ENCODE results near the gene CBX6. TPM values are rescaled to one million over a fixed set of nuclear protein-coding genes. Genes with fewer than 3 reads are reported as not detected.

Gene CBX6
- 101 to 104 TPM (median 102 TPM) in 3 replicates for total RNA-seq

- Mint-ChIP-seq H3K27ac (peak within 1 kb of the TSS; percentile 95), H3K9me3 (no peaks in the 10 kb centered on the region), H3K36me3 (no peaks in the 10 kb centered on the region), H3K4me3 (peak within 1 kb of the TSS; percentile 93), H3K4me1 (peaks cover 33% of the 10 kb centered on the region), H3K27me3 (ENCODE audit: low read depth) (peaks cover 15% of the 10 kb centered on the region)
- TF ChIP-seq, protein P1, sequence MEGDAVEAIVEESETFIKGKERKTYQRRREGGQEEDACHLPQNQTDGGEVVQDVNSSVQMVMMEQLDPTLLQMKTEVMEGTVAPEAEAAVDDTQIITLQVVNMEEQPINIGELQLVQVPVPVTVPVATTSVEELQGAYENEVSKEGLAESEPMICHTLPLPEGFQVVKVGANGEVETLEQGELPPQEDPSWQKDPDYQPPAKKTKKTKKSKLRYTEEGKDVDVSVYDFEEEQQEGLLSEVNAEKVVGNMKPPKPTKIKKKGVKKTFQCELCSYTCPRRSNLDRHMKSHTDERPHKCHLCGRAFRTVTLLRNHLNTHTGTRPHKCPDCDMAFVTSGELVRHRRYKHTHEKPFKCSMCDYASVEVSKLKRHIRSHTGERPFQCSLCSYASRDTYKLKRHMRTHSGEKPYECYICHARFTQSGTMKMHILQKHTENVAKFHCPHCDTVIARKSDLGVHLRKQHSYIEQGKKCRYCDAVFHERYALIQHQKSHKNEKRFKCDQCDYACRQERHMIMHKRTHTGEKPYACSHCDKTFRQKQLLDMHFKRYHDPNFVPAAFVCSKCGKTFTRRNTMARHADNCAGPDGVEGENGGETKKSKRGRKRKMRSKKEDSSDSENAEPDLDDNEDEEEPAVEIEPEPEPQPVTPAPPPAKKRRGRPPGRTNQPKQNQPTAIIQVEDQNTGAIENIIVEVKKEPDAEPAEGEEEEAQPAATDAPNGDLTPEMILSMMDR (IDR thresholded peaks at IDR 0.05; ENCODE audit: unreplicated experiment), result no peak
- peak; percentile 97 to 99 for DNase-seq (ENCODE audit: low spot score in 2 of 2, unreplicated experiment in 2 of 2)
Measured at GRCh38 chr22:38872172-38872830, at the start of gene CBX6. TSS of gene CBX6 (minus strand) at chr22:38872216. CDS start at chr22:38872190, 26 bp downstream.

DNA sequence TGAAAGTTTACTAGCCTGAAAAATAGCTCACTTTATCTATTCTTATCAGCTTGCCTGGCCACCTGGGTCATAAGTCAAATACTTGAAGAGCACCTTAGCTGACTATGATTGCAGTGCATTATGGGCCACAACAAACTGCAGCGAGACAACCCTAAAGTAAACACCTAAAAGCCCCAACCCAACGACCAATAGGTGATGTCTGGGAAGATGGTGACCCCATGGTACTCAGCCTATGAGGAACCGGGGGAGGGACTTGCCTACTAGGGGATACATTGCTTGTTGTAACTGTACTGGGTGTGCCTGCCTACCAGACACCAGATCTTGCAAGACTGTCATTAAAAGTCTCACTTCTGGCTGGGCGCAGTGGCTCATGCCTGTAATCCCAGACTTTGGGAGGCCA lies 49.8 kb upstream of the CBX6 start:
- H3K36me3 Mint-ChIP-seq, result no peaks in the 10 kb centered on the region
- H3K27ac Mint-ChIP-seq, result no peak overlapping the region

GRCh38 chr22:38921120-38921519 lies 49.1 kb upstream of the CBX6 start:
- Mint-ChIP-seq H3K27ac (no peak overlapping the region), H3K27me3 (ENCODE audit: low read depth) (peaks cover 13% of the 10 kb centered on the region), H3K9me3 (no peaks in the 10 kb centered on the region), H3K36me3 (no peaks in the 10 kb centered on the region), H3K4me3 (no peak overlapping the region), H3K4me1 (peaks cover 35% of the 10 kb centered on the region)
- no peak for DNase-seq (ENCODE audit: low spot score in 2 of 2, unreplicated experiment in 2 of 2)
- TF ChIP-seq, protein P1 (IDR thresholded peaks at IDR 0.05; ENCODE audit: unreplicated experiment), result no peak

More for the DNA sequence above, 49.8 kb upstream of the CBX6 start:
- H3K9me3 Mint-ChIP-seq, result no peaks in the 10 kb centered on the region
- H3K4me1 Mint-ChIP-seq, result peaks cover 35% of the 10 kb centered on the region
- no peak overlapping the region for H3K4me3 Mint-ChIP-seq
- DNase-seq (ENCODE audit: low spot score in 2 of 2, unreplicated experiment in 2 of 2), result no peak
- TF ChIP-seq, protein P1 (IDR thresholded peaks at IDR 0.05; ENCODE audit: unreplicated experiment), result no peak
- H3K27me3 Mint-ChIP-seq (ENCODE audit: low read depth), result peaks cover 7% of the 10 kb centered on the region

GRCh38 chr22:38919631-38920190 lies 47.7 kb upstream of the CBX6 start:
- DNase-seq (ENCODE audit: low spot score in 2 of 2, unreplicated experiment in 2 of 2), result no peak
- H3K9me3 Mint-ChIP-seq, result no peaks in the 10 kb centered on the region
- peaks cover 20% of the 10 kb centered on the region for H3K27me3 Mint-ChIP-seq (ENCODE audit: low read depth)
- TF ChIP-seq, protein P1 (IDR thresholded peaks at IDR 0.05; ENCODE audit: unreplicated experiment), result no peak
- no peaks in the 10 kb centered on the region for H3K36me3 Mint-ChIP-seq
- no peak overlapping the region for H3K27ac Mint-ChIP-seq
- H3K4me3 Mint-ChIP-seq, result no peak overlapping the region
- H3K4me1 Mint-ChIP-seq, result peaks cover 22% of the 10 kb centered on the region

- H3K27me3 Mint-ChIP-seq (ENCODE audit: low read depth), result peaks cover 38% of the 10 kb centered on the region
- H3K4me1 Mint-ChIP-seq, result no peaks in the 10 kb centered on the region
- TF ChIP-seq, protein P1 (IDR thresholded peaks at IDR 0.05; ENCODE audit: unreplicated experiment), result no peak
- H3K9me3 Mint-ChIP-seq, result peaks cover 11% of the 10 kb centered on the region
- DNase-seq (ENCODE audit: low spot score in 2 of 2, unreplicated experiment in 2 of 2), result no peak
- H3K36me3 Mint-ChIP-seq, result no peaks in the 10 kb centered on the region
- no peak overlapping the region for H3K4me3 Mint-ChIP-seq
- no peak overlapping the region for H3K27ac Mint-ChIP-seq
Measured at GRCh38 chr22:38911434-38911833, 39.4 kb upstream of the CBX6 start.

All from mesothelial cell of epicardium (in vitro differentiated cells).